Activated naive CD4-positive, alpha-beta T cell (primary cell): ENCODE measurements around the gene NLRP10.

Experiments used
- DNase-seq, 4 experiments: peaks; one replicate each; lab custom pipeline; 2025; lab: John Stamatoyannopoulos, UW

NLRP10 gene

GRCh38 chr11:7974668-7975067 is 9.4 kb upstream of the NLRP10 start:
- DNase-seq, result no peak

GRCh38 chr11:7973011-7973410 is 7.8 kb upstream of the NLRP10 start:
- DNase-seq, result no peak

- DNase-seq, result no peak
These were observed 6.6 kb upstream of the NLRP10 start for GRCh38 chr11:7971846-7972245.

DNA sequence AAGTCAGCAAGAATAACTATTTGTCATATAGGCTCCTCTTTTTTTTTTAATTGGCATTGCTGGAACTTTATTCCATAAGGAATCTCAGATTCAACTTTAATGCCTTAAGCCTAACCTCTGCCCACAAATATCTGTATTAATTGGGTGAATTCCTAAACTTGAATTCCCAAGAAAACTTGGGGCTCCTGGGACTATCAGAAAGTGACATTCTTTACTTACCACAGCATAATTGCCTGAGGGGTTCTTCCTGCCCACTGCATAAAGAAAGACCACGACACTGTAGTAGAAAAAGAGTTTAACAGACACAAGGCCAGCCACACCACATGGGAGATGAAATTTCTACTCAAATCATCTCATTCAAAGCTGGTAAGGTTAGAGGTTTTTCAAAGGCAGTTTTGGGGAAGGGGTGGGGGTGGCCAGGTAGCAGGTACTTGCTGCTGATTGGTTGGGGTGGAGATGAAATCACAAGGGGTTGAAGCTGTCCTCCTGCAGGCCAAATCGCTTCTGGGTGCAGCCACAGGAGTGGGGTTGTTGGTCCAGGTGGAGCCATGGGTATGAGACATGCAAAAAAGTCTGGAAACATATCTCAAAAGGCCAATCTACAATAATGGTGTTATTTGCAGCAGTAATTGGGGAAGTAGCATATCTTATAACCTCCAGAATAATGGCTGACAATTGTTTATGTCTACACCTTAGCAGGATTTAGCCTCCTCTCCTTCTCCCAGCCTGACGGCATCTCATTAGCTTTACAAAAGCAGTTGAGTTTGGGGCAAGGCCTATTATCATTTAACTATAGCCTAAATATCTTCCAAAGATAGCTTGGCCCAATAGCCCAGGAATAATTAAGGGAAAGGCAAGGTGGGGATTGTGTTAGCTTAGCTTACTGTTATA is 4.8 kb upstream of the NLRP10 start:
- no peak for DNase-seq

DNA sequence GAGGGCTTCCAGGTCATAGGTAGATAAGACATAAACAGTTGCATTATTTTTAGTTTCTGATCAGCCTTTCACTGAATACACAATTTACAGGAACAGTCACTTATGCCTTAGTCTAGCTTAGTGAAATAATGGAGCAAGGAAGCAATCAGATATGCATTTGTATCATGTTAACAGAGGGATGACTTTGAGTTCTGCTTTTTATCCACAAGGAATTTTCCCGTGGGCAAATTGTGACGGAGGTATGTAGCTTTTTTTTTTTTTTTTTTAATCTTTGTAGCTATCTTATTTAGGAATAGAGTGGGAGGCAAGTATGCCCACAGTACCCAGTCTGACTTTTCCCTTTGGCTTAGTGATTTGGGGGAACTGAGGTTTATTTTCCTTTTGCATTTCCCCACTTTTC is 3.4 kb upstream of the NLRP10 start:
- DNase-seq, result no peak

DNA sequence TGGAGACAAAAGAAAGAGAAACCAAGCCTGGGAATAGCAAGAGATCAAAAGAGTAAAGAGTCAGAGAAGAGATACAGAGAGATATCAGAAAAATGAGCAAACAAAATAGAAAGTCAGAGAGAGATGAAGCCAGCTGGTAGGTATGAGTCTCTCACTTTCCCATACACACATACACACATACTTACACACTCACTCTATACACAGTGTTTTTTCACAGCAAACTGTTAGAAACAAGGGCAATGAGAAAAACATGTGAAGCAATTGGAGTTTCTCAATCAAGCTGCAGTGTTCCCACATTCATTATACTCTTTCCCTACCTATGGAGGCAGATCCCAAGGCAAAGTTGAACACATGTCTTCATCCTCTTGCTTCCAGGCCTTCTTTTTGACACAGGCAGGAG is 2.6 kb upstream of the NLRP10 start:
- no peak for DNase-seq

DNA sequence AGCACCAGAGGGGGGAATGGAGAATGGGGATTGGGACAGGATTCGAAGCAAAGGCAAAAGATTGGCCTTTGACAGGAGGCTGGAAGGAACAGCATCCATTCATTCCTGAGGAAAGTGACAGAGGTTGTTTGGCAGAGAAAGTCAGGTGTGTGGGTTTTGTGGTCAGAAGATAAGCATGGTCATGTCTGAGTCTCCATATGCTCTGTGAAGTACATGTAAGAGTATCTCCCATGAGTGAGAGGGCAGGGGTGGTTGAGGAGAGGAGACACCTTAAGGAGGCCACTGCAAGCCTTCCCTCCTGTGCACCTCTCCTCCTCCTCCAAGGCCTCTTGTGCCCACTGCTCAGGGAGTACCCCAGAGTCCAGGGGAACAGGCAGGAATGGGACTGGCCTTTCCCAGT is 1.9 kb upstream of the NLRP10 start:
- DNase-seq, result no peak

GRCh38 chr11:7964873-7965272 is 374 bp downstream of the NLRP10 start:
- no peak for DNase-seq

- no peak for DNase-seq
These were observed 986 bp downstream of the NLRP10 start for GRCh38 chr11:7964261-7964660.

DNA sequence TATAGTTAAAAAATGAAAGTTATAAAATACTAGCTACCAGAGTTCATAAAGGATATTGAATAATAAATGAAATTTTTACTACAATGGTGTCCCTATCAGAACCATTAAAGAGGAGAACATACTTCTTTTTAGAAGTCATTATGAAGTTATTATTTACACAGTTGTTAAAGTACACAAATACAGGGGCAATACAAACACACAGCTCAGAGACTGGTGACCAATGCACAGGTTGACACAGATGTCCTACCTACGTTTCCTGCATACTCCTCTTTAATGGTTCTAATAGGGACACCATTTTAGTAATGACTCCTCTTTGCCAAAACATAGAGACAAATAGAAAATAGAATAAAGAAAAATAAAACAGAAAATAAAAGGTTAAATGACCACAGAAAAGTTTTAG is 10.1 kb downstream of the NLRP10 start:
- no peak for DNase-seq

DNA sequence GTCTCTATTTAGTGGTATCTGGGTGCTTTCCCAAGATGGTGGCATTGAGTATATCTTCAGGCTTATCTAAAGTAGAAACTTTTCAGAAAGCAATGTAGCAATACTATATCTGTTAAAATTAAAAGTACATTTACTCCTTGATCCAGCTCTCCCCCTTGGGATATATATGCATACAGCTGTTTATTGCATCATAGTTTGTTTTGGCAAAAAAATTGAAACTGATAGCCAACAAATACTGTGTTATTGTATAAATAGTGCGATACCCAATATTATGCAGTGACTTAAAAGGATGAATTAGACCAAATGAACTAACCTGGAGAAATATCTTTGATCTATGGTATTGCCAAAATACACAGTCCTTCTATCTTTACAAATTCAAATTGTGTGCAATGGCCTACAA is 15.3 kb downstream of the NLRP10 start:
- no peak for DNase-seq

GRCh38 chr11:7944123-7944522 is 21.1 kb downstream of the NLRP10 start:
- DNase-seq, result no peak

DNA sequence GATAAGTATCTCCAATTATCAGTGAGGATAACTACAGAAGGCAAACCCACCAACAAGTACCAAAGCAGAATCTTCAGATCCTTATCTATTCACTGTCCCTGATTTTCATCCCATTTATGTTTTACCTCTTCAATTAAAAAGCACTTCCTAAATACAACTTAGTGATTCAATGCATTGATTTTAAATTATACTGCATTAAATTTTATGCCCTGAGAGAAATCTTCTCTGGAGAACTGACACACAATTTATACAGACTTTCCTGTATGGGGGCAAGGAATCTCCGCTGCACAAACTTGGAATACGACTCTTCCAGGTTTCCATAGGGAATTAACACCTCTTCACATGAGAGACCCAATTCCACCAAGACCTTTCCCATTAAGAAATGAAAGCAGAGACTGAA is 23.6 kb downstream of the NLRP10 start, which contains the start of gene OR10A3:
Gene OR10A3, minus strand, starts transcription at position 101 of the 400 bp plus-strand sequence. CDS start 2,188 bp downstream, outside the sequence.
- no peak for DNase-seq

- DNase-seq, result no peak
These were observed 24.1 kb downstream of the NLRP10 start for GRCh38 chr11:7941146-7941545.

DNA sequence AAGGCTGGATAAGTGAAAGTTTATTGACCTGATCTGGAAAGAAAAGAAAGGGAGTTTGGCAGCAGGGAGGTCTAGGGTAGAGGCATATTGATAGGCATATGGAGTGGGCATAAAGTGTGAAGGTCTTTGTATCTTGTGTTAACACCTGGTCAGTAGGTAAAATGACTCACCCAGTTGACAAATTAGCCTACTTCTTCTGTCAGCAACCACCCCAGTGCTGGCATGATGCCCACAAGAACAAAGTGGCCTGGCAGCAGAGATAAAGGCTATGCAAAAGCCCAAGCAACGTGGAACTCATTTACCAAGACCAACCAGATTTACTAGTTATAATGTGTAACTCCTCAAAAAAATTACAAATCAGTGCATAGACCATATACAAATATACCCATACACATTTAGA is 28.6 kb downstream of the NLRP10 start:
- no peak for DNase-seq

DNA sequence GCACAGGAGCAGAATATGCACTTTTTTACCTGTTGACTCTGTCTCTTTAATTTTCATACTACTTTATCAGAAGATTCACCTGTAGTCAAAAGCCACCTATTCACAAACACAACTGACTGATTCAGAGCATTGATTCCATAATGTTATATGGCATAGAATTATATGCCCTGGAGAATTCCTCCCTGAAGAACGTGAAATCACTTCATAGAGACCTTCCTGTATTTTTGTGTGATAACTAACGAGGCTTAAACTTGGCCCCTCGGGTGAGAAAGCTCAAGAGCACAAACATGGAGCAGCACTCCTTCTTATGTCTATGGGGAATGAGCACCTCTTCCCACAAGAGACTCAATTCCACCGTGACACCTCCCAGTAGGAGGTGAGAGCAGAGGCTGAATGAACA is 34.1 kb downstream of the NLRP10 start, which contains the start of gene OR10A6:
Gene OR10A6, minus strand, starts transcription at position 101 of the 400 bp plus-strand sequence. CDS start 2,606 bp downstream, outside the sequence.
- no peak for DNase-seq

DNA sequence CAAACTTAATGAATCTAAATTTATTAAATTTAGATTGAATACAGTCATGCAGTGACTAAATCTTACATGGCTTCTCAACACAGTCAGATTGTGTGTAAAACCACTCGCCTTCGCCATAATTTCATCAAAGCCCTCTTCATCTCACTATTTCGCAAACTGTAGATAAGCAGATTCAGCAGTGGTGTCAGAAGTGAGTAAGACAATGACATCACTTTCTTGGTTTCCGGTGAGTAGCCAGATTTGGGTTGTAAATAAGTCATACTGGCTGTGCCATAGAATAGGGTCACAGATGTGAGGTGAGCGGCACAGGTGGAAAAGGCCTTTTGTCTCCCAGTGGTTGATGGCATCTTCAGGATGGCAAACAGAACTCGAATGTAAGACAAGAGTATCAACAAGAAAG is 37.6 kb downstream of the NLRP10 start:
- DNase-seq, result no peak

- DNase-seq, result no peak
These were observed 40.7 kb downstream of the NLRP10 start for GRCh38 chr11:7924536-7924935.

DNA sequence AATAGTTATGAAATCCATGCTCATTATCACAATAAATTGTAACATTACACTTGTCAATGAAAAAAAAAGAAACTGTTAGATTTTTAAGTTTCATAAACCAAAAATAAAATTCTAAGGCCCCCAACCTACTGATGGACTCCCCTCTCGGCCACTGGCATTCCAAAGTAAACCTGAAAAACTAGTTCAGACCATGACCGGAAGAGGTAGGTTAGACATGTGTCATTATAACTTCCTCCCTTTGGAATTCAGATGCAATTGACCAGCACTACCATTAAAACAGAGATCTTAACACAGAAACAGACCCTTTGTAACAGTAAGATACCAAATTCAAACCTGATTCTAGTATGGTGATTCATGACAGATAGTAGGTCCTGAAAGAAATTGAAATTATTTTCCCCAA is 47.1 kb downstream of the NLRP10 start:
- no peak for DNase-seq
